HG03064 (cell line): ENCODE results near the gene OR52A1.
"Not testable (repeated sequence)": the region's sequence is repeated elsewhere in the genome, so short reads cannot be mapped to it uniquely, and the experiment has no call there.

Experiments
- ATAC-seq: cut with Tn5 transposase; IDR thresholded peaks from one replicate; pipeline ENCODE4 v1.9.1; 2021; ENCODE audit warnings: low read depth; ENCODE audit not compliant: unreplicated experiment

OR52A1 gene

GRCh38 chr11:5154657-5155056 is at the start of gene OR52A1:
TSS of gene OR52A1 (minus strand) at chr11:5154757. CDS start at chr11:5152369, 2,388 bp downstream.
- no peak for ATAC-seq

GRCh38 chr11:5203366-5203765 is 48.8 kb upstream of the OR52A1 start:
- ATAC-seq = no peak

- ATAC-seq = no peak
These were observed 46.0 kb upstream of the OR52A1 start, which contains the start of gene OR51V1 for GRCh38 chr11:5200582-5200981. TSS of gene OR51V1 (minus strand) at chr11:5200682. CDS start at chr11:5200682, 0 bp downstream.

- no peak for ATAC-seq
These were observed 43.7 kb upstream of the OR52A1 start for GRCh38 chr11:5198285-5198684.

DNA sequence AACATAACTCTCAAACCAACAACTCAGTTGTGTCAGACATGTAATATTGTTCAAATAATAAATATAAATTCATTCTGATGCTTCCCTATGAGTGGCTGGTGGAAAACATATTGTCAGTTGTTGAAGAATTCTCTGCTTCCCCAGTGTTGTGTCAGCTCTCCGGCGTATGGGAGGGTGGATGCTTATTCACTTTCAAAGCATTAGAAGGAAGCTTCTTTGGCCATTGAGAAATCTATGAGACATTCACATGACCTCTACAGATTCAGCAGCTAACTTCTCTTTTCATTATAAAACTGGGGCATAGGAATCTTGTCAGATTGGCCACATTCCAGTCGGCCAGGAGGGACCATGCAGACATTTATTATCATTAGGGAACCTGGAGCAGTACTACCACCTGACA is 43.0 kb upstream of the OR52A1 start:
- no peak for ATAC-seq

- ATAC-seq = no peak
These were observed 42.2 kb upstream of the OR52A1 start for GRCh38 chr11:5196731-5197130.

DNA sequence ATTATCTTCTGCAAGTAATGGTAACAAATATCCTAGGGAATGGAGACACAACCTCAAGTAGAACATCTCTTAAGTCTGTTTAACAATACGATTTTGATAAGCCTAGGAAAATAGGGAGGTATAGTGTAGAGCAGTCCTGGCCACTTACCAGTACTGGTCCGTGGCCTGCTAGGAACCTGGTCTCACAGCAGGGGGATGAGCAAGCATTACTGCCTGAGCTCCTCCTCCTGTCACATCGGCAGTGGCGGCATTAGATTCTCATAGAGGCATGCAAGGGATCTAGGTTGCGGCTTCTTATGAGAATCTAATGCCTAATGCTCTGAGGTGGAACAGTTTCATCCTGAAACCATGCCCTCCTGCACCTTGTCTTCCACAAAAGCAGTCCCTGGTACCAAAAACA is 41.5 kb upstream of the OR52A1 start:
- no peak for ATAC-seq

- ATAC-seq = no peak
These were observed 38.2 kb upstream of the OR52A1 start for GRCh38 chr11:5192738-5193137.

- ATAC-seq = no peak
These were observed 33.6 kb upstream of the OR52A1 start for GRCh38 chr11:5188201-5188600.

- no peak for ATAC-seq
These were observed 23.7 kb upstream of the OR52A1 start for GRCh38 chr11:5178046-5178837.

GRCh38 chr11:5174934-5175333 is 20.4 kb upstream of the OR52A1 start:
- ATAC-seq = no peak

DNA sequence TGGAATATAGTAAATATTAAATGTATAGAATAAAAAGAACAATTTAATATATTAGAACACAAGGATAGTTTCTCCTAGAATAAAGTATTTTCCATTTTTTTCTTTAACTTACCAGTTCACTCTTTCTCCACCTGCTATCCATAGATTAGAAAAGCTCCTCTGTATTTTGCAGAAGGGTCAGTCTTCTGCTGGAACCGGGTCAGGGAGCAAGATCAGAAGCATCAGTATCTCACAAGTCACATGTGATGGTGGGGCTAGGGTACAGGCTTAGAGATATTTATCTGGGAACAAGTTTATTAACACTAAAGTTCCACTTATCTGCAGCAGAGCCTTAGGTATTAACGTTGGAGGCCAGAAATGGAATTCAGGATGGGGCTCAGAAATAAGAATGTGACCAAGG is 17.3 kb upstream of the OR52A1 start:
- ATAC-seq = no peak

GRCh38 chr11:5165898-5166297 is 11.3 kb upstream of the OR52A1 start:
- not testable (repeated sequence) for ATAC-seq

DNA sequence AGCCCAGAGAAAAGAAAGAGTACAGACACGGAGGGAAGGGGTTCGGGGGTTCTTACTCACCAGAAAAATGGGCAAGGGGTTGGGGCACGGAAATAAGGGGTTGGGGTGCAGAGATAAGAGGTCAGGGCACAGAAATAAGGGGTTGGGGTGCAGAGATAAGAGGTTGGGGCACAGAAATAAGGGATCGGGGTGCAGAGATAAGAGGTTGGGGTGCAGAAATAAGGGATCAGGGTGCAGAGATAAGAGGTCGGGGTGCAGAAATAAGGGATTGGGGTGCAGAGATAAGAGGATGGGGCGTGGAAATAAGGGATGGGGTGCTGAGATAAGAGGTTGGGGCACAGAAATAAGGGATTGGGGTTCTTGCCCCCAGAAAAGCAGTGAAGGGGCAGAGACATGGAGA is 10.2 kb upstream of the OR52A1 start:
- not testable (repeated sequence) for ATAC-seq

- not testable (repeated sequence) for ATAC-seq
These were observed 6.5 kb upstream of the OR52A1 start for GRCh38 chr11:5161045-5161444.

DNA sequence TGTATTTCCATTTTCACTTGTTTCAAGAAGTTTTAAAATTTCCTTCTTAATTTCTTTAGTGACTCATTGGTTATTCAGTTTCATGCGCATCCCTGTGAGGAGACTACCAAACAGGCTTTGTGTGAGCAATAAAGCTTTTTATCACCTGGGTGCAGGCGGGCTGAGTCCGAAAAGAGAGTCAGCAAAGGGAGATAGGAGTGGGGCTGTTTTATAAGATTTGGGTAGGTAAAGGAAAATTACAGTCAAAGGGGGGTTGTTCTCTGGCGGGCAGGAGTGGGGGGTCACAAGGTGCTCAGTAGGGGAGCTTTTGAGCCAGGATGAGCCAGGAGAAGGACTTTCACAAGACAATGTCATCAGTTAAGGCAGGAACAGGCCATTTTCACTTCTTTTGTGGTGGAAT is 5.7 kb upstream of the OR52A1 start:
- ATAC-seq = not testable (repeated sequence)

- ATAC-seq = no peak
These were observed 5.2 kb upstream of the OR52A1 start for GRCh38 chr11:5159806-5160205.

- no peak for ATAC-seq
These were observed 754 bp downstream of the OR52A1 start for GRCh38 chr11:5153574-5154431.

GRCh38 chr11:5151713-5152153 is 2.8 kb downstream of the OR52A1 start:
- no peak for ATAC-seq

DNA sequence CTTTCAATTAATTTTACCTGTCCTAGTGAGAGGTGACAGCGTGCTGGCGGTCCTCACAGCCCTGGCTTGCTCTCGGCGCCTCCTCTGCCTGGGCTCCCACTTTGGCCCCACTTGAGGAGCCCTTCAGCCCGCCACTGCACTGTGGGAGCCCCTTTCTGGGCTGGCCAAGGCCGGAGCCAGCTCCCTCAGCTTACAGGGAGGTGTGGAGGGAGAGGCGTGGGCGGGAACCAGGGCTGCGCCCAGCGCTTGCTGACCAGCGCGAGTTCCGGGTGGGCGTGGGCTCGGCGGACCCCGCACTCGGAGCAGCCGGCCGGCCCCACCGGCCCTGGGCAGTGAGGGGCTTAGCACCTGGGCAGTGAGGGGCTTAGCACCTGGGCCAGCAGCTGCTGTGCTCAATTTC is 10.4 kb downstream of the OR52A1 start:
- ATAC-seq = not testable (repeated sequence)

GRCh38 chr11:5137996-5138395 is 16.6 kb downstream of the OR52A1 start, which contains the start of gene OR52A5:
TSS of gene OR52A5 (minus strand) at chr11:5138356. CDS start at chr11:5132642, 5,714 bp downstream.
- no peak for ATAC-seq
